ENCODE data around the gene MMRN2. TPM values are rescaled to one million over a fixed set of nuclear protein-coding genes. Genes with fewer than 3 reads are reported as not detected.
"Not testable (repeated sequence)": the region's sequence is repeated elsewhere in the genome, so short reads cannot be mapped to it uniquely, and the experiment has no call there.

MMRN2 gene
- total RNA-seq, 1 experiment from 2014 or later = 0.60 TPM

DNA sequence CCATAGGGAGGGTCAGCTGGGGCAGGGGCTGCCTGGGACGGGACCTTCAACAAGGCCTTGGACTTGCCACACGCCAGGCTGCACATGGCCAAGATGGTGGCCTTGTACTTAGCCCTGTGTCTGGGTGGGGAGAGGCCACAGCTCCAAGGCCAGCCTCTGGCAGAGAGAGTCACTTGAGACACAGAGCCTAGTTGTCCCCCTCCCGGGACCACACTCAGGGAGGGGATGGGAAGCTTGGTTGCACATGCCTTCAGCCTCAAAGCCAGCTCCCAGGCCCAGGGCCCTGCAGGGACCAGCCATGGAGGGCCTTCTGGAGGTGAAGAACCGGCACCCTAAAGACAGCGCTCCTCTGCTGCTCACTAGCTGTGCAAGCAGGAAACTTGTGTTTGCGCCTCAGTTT lies 16.7 kb downstream of the MMRN2 start:
- DNase-seq (ENCODE audit: low read depth) = no peak

DNA sequence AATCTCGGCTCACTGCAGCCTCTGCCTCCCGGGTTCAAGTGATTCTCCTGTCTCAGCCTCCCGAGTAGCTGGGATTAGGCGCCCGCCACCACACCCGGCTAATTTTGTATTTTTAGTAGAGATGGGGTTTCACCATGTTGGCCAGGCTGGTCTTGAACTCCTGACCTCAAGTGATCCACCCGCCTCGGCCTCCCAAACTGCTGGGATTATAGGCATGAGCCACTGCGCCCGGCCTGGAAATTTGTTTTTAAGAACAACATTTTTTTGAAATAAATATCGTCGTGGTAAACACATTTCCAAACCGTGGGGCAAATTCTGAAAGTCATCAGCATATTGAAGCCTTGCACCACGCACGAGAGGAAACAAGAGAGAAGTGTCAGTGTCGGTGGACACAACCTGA lies 17.3 kb downstream of the MMRN2 start:
- not testable (repeated sequence) for DNase-seq (ENCODE audit: low read depth)

DNA sequence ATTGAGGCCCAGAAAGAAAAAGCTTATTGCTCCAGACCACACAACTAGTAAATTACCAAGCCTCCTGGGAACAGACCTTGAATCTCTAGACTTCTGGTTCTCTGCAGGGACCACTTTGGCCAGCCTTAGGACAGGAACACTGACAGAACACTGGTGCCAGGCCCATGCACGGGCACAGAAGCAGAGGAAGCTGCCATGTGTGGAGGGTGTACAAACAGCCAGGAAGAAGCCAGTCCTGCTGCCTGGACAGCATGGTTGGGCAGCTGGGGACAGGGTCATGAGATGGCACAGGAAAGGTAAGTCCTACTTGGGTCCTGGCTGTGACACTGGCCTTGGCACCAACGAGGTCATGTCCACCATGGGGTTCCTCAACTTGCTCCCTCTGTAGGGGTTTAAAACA lies 19.2 kb downstream of the MMRN2 start:
- DNase-seq (ENCODE audit: low read depth) = no peak

DNA sequence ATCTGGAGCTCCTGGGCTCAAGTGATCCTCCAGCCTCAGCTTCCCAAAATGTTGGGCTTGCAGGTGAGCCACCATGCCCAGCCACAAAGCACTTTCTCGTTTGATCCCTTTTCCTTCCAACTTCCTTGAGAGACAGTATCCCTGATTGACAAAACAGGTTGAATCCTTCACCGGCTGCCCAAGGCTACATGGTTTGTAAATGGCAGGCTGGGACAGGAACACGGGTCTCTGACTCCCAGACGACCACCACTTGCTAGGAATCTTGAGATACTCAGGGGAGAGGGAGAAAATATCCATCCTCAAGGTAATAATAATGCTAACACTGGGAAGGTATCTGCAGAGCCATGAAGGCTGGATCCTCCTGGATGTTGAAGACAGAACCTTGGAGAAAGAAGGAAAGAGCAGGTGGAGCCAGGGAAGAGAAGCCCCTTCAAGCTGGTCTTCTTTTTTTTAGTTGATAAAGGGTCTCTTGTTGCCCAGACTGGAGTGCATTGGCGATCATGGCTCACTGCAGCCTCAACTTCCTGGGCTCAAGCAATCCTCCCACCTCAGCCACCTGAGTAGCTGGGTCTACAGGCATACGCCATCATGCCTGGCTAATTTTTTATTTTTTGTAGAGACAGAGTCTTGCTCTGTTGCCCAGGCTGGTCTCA lies 19.8 kb downstream of the MMRN2 start:
- DNase-seq (ENCODE audit: low read depth) = no peak

DNA sequence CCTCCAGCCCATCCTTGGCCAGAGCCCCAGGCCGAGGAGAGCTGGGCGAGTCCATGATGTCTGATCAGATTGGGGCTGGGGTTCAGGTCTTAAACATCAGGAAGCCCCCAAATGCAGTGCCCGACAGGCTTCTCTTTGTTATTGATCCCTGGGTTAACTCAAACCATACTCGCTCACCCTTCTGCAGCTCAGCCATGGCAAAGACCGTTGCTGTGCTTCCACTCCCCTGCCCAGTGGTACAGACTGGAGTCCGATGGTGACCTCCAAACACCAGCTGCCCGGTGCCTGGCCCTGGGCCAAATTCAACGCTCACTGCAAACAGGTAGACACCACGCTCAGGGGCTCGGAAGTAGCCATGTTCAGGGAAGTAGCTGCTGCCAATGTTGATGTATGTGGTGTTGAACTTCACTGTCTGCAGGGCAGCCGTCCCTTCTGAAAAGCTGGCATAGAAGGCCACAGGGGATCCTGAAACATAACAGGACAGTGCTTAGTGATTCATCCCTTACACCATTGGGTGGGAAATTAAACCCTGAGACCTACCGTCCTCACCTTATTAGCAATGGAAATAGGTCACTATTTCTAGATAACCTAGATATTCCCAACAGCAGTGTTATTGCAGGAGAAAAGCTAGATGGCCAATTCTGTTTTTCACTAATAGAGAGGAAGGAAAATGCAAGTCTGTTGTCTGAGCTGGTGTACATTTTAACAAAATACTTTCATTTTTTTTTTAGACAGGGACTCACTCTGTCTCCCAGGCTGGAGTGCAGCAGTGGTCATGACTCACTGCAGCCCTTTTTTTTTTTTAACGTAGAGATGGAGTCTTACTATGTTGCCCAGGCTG lies 20.5 kb downstream of the MMRN2 start:
- DNase-seq (ENCODE audit: low read depth) = peak; percentile 56

DNA sequence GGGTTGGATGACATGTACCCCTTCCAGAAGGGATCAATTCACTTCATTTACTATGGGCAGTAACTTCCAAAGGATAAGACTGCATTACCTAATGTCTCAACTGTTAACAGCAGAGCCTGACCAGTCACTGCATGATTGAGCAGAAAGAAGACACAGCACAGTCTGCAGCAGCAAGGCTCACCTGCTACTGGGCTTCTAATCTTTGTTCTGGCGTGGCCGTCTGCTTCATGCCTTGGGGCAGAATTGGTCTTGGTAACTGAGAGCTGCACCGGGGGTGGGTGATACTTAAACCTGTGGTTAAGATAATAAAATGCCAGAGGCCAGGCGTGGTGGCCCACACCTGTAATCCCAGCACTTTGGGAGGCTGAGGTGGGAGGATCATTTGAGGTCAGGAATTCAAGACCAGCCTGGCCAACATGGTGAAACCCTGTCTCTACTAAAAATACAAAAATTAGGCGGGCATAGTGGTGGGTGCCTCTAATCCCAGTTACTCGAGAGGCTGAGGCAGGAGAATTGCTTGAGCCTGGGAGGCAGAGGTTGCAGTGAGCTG lies 23.2 kb downstream of the MMRN2 start:
- not testable (repeated sequence) for DNase-seq (ENCODE audit: low read depth)

DNA sequence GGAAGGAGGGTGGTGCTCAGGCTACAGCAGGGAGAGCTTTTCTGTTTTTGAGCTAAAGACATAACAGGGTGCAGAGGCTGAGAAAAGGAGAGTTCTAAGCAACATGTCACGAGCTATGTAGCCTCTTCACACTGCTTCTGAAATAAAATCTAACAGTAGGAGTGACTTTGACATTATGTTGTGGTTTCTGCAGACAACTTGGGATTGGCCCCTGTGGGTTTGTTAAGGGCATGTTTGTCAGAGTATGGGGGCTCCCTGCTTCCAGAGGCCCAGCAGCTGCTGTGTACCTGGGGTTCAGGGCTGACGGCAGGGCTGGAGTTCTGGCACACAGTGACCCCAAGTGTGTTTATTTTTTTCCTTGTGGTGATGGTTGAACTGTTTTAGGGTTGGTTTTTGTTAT lies 24.7 kb downstream of the MMRN2 start:
- no peak for DNase-seq (ENCODE audit: low read depth)

DNA sequence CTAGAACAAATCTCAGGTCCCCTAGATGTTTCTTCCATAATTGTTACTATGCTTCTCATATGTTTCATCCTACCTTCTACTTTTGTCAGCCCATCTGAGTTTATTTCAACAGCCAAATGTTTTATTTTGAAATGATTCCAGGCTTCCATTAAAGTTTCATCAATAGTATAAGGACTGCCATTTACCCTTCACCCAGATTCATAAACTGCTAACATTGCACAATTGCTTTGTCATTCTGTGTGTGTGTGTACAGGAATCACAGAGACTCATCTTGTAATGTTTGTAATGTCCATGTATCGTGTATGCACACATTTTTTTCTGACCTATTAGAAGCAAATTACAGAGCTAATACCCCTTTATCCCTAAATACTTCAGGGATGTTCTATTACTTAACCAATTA lies 25.5 kb downstream of the MMRN2 start:
- DNase-seq (ENCODE audit: low read depth) = no peak

DNA sequence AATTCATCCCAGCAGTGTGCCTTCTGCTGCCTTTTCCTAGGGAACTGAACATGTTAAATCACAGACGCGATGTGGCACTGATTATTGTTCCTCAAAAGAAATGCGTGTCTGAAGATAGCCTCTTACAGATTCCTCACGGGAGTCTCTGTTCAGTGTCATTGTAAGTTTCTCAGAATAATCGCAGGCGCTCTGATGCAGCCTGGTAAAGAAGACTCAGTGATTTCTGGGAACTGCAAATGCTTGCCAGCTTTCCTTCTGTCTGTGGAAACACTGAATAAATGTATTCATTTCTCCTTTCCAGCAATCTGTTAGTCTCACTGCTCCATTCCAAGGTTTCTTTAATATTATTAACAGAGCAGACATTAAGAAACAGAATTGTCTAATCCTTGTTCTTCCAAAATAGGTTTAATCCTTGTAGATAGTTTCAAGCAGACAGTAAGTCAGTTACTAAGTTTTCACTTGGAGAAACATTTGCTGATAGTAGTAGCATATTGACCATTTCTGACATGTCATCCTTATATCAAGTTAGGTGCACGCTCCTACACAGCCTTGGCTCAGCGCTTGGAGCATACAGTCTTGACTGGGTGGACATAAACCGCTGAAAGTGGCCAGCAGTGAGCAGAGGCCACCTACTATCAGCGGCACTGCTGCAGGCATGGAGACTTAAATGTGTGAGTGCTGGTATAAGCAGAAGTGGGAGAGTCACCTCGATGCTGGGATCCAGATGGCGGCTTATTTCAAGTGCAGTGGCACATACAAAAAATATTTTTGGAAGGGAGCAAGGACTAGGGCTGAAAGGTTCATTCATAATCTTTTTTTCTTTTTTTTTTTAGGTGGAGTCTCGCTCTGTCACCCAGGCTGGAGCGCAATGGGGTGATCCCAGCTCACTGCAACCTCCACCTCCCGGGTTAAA lies 27.7 kb downstream of the MMRN2 start:
- DNase-seq (ENCODE audit: low read depth) = no peak

DNA sequence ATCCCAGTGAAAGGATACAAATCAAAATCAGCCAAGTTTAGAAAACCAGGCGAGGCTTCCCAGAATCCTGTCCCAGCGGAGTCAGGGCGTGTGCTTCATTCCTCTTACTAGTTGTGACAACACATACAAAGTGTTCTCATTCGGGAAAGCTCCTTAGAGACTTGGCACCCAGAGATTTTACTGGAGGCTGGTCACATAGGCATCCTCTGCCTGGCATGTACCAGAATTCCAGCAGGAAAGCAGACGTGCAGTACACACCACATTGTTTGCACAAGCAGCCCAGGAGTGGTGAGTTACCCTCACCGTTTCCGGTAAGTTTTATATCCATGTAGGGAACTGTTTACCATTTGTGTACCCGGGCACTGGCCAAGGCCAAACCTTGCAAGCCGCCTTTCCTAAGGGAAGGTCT lies 34.9 kb downstream of the MMRN2 start:
- no peak for DNase-seq (ENCODE audit: low read depth)

DNA sequence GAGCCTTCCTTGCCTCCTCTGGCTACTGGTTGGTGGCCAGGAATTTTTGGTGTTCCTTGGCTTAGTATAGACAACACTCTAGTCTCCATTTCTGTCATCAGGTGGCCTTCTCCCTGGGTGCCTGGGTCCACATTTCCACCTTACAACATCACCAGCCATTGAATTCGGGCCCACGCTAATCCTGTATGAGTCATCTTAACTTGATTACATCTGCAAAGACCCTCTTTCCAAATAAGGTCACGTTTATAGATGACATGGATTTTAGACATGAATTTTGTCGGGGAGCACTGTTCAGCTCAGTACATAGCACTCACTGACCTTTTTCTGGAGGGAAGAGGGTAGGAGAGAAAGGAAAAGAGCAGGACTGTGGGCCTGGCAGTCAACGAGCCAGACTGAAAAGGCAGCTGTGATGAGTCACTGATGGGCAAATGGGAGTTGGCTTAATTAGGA lies 39.4 kb downstream of the MMRN2 start:
- peak; percentile 50 for DNase-seq (ENCODE audit: low read depth)

DNA sequence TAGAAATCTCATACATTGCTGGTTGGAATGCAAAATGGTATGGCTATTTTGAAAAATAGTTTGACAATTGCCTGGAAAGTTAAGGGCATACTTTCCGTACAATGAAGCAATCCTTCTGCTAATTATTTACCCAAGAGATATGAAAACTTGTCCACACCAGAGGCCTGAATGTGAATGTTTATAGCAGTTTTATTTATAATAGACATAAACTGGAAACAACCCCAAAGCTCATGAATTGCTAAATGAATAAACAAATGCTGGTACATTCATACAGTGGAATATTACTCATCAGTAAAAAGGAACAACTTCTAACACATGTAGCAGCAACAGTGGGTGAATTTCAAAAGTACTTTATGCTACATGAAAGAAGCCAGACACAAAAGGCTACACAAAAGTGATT lies 42.7 kb downstream of the MMRN2 start:
- DNase-seq (ENCODE audit: low read depth) = no peak

DNA sequence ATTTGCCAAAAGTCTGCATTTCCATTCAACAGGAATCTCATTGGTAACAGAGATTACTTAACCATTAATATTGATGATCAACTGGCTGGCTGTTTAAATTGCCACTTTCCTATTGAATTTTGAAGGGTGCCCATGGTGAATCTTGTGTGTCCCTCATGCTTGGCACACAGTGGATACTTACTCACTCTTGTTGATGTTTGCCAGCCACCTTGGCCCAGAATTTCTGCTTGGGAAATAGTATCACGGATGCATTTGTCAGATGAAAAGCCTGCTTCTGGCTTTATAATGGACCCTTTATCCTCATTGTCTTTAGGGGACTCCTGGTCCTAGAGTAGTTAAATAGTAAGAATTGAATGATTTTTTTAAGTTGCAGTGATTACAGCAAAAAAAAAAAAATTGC lies 52.0 kb downstream of the MMRN2 start:
- DNase-seq (ENCODE audit: low read depth) = no peak

DNA sequence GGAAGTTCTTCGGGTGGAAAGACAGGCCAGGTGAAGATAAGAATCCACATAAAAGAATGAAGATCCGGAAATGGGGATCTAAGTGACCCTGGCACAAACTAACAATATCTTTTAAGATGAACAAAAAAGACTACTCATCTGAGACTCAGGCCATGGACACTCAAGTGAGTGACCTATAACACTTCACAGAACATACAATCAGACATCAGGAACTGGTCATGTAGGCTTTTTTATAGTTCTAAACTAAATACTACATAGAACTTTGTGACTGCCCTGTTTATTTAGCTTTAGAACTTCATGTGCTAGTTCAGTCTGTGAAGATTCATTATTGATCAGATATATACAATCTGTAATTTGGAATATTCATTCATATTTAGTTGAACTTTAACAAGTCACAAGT lies 52.8 kb downstream of the MMRN2 start:
- DNase-seq (ENCODE audit: low read depth) = no peak

DNA sequence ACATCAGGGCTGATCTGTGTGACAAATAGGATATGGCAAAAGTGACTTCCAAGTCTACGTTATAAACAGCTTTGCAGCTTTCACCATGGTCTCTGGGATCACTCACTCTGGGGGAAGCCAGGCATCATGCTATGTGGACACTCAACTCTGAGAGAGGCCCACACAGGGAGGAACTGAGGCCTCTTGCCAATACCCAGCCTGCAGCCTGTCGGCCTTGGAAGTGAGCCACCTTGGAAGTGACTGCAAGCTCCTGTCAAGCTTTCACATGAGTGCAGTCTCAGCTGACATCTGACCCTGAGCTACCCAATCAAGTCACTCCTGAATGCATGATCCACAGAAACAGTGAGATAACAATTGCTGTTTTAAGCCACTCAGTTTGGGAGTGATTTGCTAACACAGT lies 56.5 kb downstream of the MMRN2 start:
- no peak for DNase-seq (ENCODE audit: low read depth)

DNA sequence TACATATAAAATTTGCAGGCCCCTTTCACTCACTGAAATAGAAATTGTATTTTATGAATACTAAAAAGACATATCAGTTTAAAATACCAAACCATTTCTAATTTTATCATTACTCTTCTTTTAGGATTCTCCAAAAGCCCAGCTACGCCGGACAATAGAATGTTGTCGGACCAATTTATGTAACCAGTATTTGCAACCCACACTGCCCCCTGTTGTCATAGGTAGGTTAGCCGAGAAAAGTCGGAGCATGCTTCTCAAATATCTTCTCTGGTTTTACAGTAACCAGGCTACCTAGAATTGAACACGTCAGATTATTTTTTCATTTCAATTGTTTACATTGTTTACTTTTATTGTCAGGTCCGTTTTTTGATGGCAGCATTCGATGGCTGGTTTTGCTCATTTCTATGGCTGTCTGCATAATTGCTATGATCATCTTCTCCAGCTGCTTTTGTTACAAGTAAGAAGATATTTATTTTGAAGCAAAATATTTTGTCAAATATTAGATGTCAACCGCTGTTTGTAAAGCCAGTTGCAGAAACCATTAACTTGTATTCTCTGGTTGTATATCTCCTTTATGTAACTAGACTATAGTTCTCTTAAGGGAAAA lies 57.6 kb downstream of the MMRN2 start:
- DNase-seq (ENCODE audit: low read depth) = peak; percentile 46

DNA sequence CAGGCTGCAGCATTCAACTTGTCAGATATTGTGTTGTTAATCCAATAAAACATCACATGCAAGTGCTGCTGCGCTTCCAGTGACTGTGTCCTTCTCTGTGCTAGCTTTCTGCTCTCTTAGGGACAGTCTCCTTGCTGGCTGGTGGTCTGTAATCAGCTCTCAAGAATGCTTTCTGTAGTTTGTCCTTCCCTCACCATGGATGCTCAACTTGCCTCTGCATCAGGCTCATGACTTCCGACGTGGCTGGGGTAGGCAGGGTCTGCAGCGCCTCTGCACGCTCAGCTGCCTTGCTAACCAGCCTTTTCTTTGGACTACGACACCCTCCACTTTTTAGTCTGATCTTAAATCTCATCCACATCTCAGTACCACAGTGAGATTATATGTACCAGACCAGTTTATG lies 58.3 kb downstream of the MMRN2 start:
- DNase-seq (ENCODE audit: low read depth) = no peak

DNA sequence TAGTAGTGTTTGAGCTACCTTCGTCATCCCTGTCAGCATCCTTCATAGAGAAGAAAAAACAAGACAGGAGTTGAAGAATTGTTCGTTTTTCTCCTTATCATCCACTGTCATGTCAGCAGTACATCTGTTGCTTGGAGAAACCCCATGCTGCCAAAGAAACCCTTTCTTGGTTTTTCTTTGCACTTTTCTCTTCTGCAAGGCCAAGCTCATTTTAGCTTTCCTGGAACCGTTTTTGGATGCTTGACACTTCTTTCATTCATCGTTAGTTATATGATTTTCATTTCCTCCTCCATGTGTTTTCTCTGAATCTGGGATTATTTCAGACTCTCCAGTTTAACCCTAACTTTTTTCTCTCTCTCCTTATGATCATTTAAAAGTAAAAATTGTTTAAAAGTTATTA lies 58.9 kb downstream of the MMRN2 start:
- DNase-seq (ENCODE audit: low read depth) = no peak

DNA sequence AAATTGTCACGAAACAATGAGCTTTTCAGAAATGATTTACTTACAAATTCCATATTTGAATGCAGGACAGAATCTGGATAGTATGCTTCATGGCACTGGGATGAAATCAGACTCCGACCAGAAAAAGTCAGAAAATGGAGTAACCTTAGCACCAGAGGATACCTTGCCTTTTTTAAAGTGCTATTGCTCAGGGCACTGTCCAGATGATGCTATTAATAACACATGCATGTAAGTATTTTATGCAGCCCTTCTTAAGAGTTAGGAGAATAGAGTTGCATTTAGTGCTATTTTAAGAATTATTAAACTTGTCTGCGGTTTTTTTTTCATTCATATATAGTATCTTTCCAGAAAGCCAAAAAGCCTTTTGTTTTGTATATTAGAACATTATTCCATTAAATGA lies 67.4 kb downstream of the MMRN2 start:
- no peak for DNase-seq (ENCODE audit: low read depth)

DNA sequence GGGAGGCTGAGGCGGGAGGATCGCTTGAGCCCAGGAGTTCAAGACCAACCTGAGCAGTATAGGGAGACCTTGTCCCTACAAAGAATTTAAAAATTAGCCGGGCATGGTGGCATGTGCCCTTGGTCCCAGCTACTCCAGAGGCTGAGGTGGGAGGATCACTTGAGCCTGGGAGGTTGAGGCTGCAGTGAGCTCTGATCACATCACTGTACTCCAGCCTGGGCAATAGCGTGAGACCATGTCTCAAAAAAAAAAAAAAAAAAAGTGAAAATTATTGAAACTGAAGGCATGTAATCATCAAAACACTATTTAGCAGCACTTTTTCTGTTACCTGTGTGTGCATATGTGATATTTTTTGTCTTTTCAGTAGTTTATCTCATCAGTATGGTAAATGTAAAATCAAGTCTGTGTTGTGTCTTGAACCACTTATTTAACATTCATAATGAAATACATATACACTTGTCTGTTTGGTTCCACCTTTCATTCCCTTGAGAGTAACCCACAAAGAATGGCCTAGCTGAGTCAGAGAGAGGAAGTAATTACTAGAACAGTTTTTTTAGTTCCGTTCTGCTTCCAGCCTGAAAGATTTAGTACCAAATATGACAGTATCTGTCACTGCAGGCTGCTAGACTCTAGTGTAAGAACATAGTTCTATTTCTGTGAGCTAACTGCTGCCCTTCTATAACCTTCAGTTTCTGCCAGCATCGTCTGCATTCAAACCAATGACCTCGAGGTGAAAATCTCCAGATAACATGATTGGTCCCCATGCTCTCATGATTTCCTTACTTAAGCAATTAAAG lies 68.6 kb downstream of the MMRN2 start:
- peak; percentile 58 for DNase-seq (ENCODE audit: low read depth)
